Measurements from ENCODE around the gene USP25. TPM values are rescaled to one million over a fixed set of nuclear protein-coding genes. Genes with fewer than 3 reads are reported as not detected.

The USP25 gene
- total and polyA plus RNA-seq, 2 experiments from 2014 or later, result 11.8 to 49.2 TPM

GRCh38 chr21:15839026-15839425 is 109.2 kb downstream of the USP25 start:
- ATAC-seq (no peak), DNase-seq (ENCODE audit: low spot score) (no peak)
- H3K79me2 ChIP-seq (replicated peaks; ENCODE audit: insufficient read depth), result no peaks in the 10 kb centered on the region; the same call in none of the 2 replicates
- no peaks in the 10 kb centered on the region for H3K4me1 ChIP-seq (ENCODE audit: insufficient read depth)
- H3K36me3 Mint-ChIP-seq (ENCODE audit: low read depth), result peaks cover 3% of the 10 kb centered on the region; the same call in 1 of the 3 replicates
- no peak overlapping the region for H3K4me3 ChIP-seq
- no peak for TF ChIP-seq ZNF114 (CRISPR knock-in tag; IDR thresholded peaks at IDR 0.05)
- TF ChIP-seq POLR2AphosphoS5 (IDR thresholded peaks at IDR 0.05; ENCODE audit: low read depth), result no peak
- TF ChIP-seq ZNF331 (CRISPR knock-in tag; IDR thresholded peaks at IDR 0.05; ENCODE audit: low read depth), result no peak
- TF ChIP-seq CREB1 (CRISPR knock-in tag; IDR thresholded peaks at IDR 0.05; ENCODE audit: low read depth), result no peak
- TF ChIP-seq STAT1 (IDR thresholded peaks at IDR 0.05; ENCODE audit: unreplicated experiment), result no peak
- TF ChIP-seq ETS1 (IDR thresholded peaks at IDR 0.05), result no peak
- no peak for TF ChIP-seq REST (IDR thresholded peaks at IDR 0.05; ENCODE audit: unreplicated experiment)
- TF ChIP-seq CTCF (conservative IDR thresholded peaks at IDR 0.05; ENCODE audit: low read depth in 2 of 2), result no peak
- no peak for TF ChIP-seq EZH2phosphoT487 (IDR thresholded peaks at IDR 0.05; ENCODE audit: unreplicated experiment)
- no peak overlapping the region for H3K27ac Mint-ChIP-seq
- H3F3A ChIP-seq (replicated peaks; ENCODE audit: low read depth), result no peaks in the 10 kb centered on the region
- no peaks in the 10 kb centered on the region for H3K9me2 ChIP-seq (ENCODE audit: insufficient read depth)
- no peak overlapping the region for H3K27ac ChIP-seq (ENCODE audit: low read depth)
- H3K9me3 Mint-ChIP-seq, result no peaks in the 10 kb centered on the region
- no peaks in the 10 kb centered on the region; the same call in 2 of the 3 replicates for H3K4me1 Mint-ChIP-seq
- H3K27me3 ChIP-seq (ENCODE audit: insufficient read depth), result no peaks in the 10 kb centered on the region
- no peaks in the 10 kb centered on the region for H3K36me3 ChIP-seq (ENCODE audit: insufficient read depth)
- no peaks in the 10 kb centered on the region for H3K27me3 Mint-ChIP-seq (ENCODE audit: insufficient read depth, low read depth, poor library complexity)
- no peak overlapping the region for H3K4me3 Mint-ChIP-seq
- H3K4me2 ChIP-seq, result no peak overlapping the region
- H2AFZ ChIP-seq, result no peak overlapping the region
- no peaks in the 10 kb centered on the region; the same call in 1 of the 2 replicates for H4K20me1 ChIP-seq (replicated peaks; ENCODE audit: insufficient read depth)

GRCh38 chr21:15839601-15840000 is 109.8 kb downstream of the USP25 start:
- Histone ChIP-seq H3K27ac (ENCODE audit: low read depth) (no peak overlapping the region), H3F3A (replicated peaks; ENCODE audit: low read depth) (no peaks in the 10 kb centered on the region), H3K36me3 (ENCODE audit: insufficient read depth) (no peaks in the 10 kb centered on the region), H3K79me2 (replicated peaks; ENCODE audit: insufficient read depth) (no peaks in the 10 kb centered on the region; the same call in none of the 2 replicates), H4K20me1 (replicated peaks; ENCODE audit: insufficient read depth) (no peaks in the 10 kb centered on the region; the same call in 1 of the 2 replicates), H3K9me2 (ENCODE audit: insufficient read depth) (no peaks in the 10 kb centered on the region), H3K4me1 (ENCODE audit: insufficient read depth) (no peaks in the 10 kb centered on the region), H3K4me2 (no peak overlapping the region), H3K27me3 (ENCODE audit: insufficient read depth) (no peaks in the 10 kb centered on the region), H3K4me3 (no peak overlapping the region), H2AFZ (no peak overlapping the region)
- Mint-ChIP-seq H3K36me3 (ENCODE audit: low read depth) (no peaks in the 10 kb centered on the region), H3K27me3 (ENCODE audit: insufficient read depth, low read depth, poor library complexity) (no peaks in the 10 kb centered on the region), H3K27ac (no peak overlapping the region), H3K9me3 (no peaks in the 10 kb centered on the region), H3K4me3 (no peak overlapping the region), H3K4me1 (no peaks in the 10 kb centered on the region; the same call in 2 of the 3 replicates)
- ATAC-seq (no peak), DNase-seq (ENCODE audit: low spot score) (no peak)
- no peak for TF ChIP-seq JUNB (IDR thresholded peaks at IDR 0.05; ENCODE audit: unreplicated experiment)
- no peak for TF ChIP-seq REST (IDR thresholded peaks at IDR 0.05; ENCODE audit: unreplicated experiment)
- no peak for TF ChIP-seq ZNF114 (CRISPR knock-in tag; IDR thresholded peaks at IDR 0.05)
- no peak for TF ChIP-seq NANOG (IDR thresholded peaks at IDR 0.05; ENCODE audit: borderline replicate concordance)
- no peak for TF ChIP-seq CREB1 (CRISPR knock-in tag; IDR thresholded peaks at IDR 0.05; ENCODE audit: low read depth)
- TF ChIP-seq EZH2phosphoT487 (IDR thresholded peaks at IDR 0.05; ENCODE audit: unreplicated experiment), result no peak

Measured in GM23338 (cell line).